Pancreas (tissue), 10 donors: Measurements from ENCODE around the gene LAMC3. TPM values are rescaled to one million over a fixed set of nuclear protein-coding genes. Genes with fewer than 3 reads are reported as not detected.

Experiments used
- ATAC-seq, 4 donors: fragments of 200-7000 bp; cut with Tn5 transposase; one replicate each; pipeline versions ENCODE4 v1.8.0 to v1.9.1; 2020; ENCODE audit warnings: mild to moderate bottlenecking in 4 of 4, moderate library complexity in 4 of 4
- DNase-seq, 6 donors: peaks; one replicate each; pipeline ENCODE4 v3.0.0-alpha.2; 2020
- FAIRE-seq: peaks from 2 replicates; lab custom pipeline; 2012; peaks lifted over from hg19 to GRCh38; lab: Jason Lieb, UNC
- H3K27ac ChIP-seq, 4 donors: fragments of 200-600 bp; sonication (generic); 1 replicate in 3 of 4; 2 replicates in 1 of 4; pipeline versions ENCODE4 v1.5.0 to v1.8.0; 2020
- H3K27me3 ChIP-seq, 4 donors: fragments of 200-600 bp; one replicate each; pipeline ENCODE4 v1.8.0; 2021
- H3K36me3 ChIP-seq, 3 donors: fragments of 200-600 bp; sonication (generic) in 1 of 3; one replicate each; pipeline versions ENCODE4 v1.5.0 to v1.8.0; 2020 to 2021
- H3K4me1 ChIP-seq, 3 donors: fragments of 200-600 bp; one replicate each; pipeline ENCODE4 v1.8.0; 2021
- H3K4me3 ChIP-seq, 4 donors: fragments of 200-600 bp; sonication (generic) in 2 of 4; one replicate each; pipeline versions ENCODE4 v1.5.0 to v1.8.0; 2020 to 2021
- H3K9me3 ChIP-seq, 4 donors: fragments of 200-600 bp; one replicate each; pipeline ENCODE4 v1.8.0; 2021
- CTCF ChIP-seq, 4 donors: fragments of 200-600 bp; sonication (generic) in 3 of 4; IDR thresholded peaks; one replicate each; pipeline versions ENCODE4 v1.5.0 to v1.8.0; 2021; ENCODE audit warnings: antibody characterized with exemption in 4 of 4
- WGBS, 2 donors: extraction: QIAGEN DNeasy Blood & Tissue Kit; methylation state at CpG; one replicate each; pipeline ENCODE4 v1.1.7; 2013; 5-methylcytosine and 5-hydroxymethylcytosine counted together
- intact Hi-C, 3 donors: fragments of 100-400 bp; cut with DNase I; formaldehyde crosslinking; loops; one replicate each; pipeline versions ENCODE4 v1.11.1 to v1.14.2; 2022
- polyA plus RNA-seq, 2 donors: library from polyadenylated mRNA; stranded (reverse); fragments of 200-250 nt; gene quantifications; one replicate each; pipeline ENCODE4 v1.2.3, GENCODE V29; 2013
- total RNA-seq, 6 donors: library from RNA; stranded (reverse); fragmentation: NEBNext Ultra II Directional in 4 of 6; extraction: Animal tissue kit (Norgen Biotek cat#: 25700) in 4 of 6; gene quantifications; one replicate each; pipeline versions ENCODE4 v1.2.1 to v1.2.4, GENCODE V29; 2021 to 2023
- donor health status: healthy with polysubstance abuse.
- donor health status: DM: no; HTN: no; CAD: no; lungs with moderate emphysema.
- donor health status: DM: no; HTN: no; CAD: no.
- donor health status: control.
- donor health status: control.
- donor health status: Bipolar disorder and iron deficiency.
- donor health status: DM: yes; HTN: yes; CAD: no.
- donor health status: DM: no; HTN: no; CAD: no.
- donor health status: DM: no; HTN: no; CAD: no.
- donor health status: DM: yes; HTN: yes; CAD: no.

Gene LAMC3
- total and polyA plus RNA-seq, 8 donors, result 1.1 to 8.9 (median 2.7) TPM

- Histone ChIP-seq H3K9me3 (no peaks in the 10 kb centered on the region), H3K36me3 (no peaks in the 10 kb centered on the region), H3K27me3 (no peaks in the 10 kb centered on the region), H3K27ac (no peak overlapping the region), H3K4me1 (no peaks in the 10 kb centered on the region), H3K4me3 (no peak overlapping the region)
- no peak for ATAC-seq
- FAIRE-seq, result no peak
- WGBS, 2 donors, result 63 to 69% methylated on average over 5 of the region's 5 CpGs
- intact Hi-C loops, result no loop called here
- no peak for TF ChIP-seq CTCF (IDR thresholded peaks at IDR 0.05)
- DNase-seq, result no peak
Measured at GRCh38 chr9:130985606-130986162, 23.3 kb upstream of the LAMC3 start.

GRCh38 chr9:130986356-130986965 is 22.5 kb upstream of the LAMC3 start:
- Histone ChIP-seq H3K4me1 (no peaks in the 10 kb centered on the region), H3K4me3 (no peak overlapping the region), H3K36me3 (no peaks in the 10 kb centered on the region), H3K27me3 (no peaks in the 10 kb centered on the region), H3K27ac (no peak overlapping the region), H3K9me3 (no peaks in the 10 kb centered on the region)
- TF ChIP-seq CTCF (IDR thresholded peaks at IDR 0.05), result no peak
- no peak for DNase-seq
- 39% methylated on average over 22 to 24 of the region's 24 CpGs for whole genome bisulfite sequencing, 2 donors
- no peak for FAIRE-seq
- intact Hi-C loops, result no loop called here
- no peak for ATAC-seq

GRCh38 chr9:130987054-130987453 is 21.9 kb upstream of the LAMC3 start:
- FAIRE-seq (no peak), DNase-seq (no peak), ATAC-seq (no peak)
- Histone ChIP-seq H3K36me3 (no peaks in the 10 kb centered on the region), H3K4me1 (no peaks in the 10 kb centered on the region), H3K9me3 (no peaks in the 10 kb centered on the region), H3K4me3 (no peak overlapping the region), H3K27ac (no peak overlapping the region), H3K27me3 (no peaks in the 10 kb centered on the region)
- TF ChIP-seq CTCF (IDR thresholded peaks at IDR 0.05), result no peak
- WGBS, 2 donors, result 67 to 70% methylated on average over 7 of the region's 7 CpGs
- intact Hi-C loops, result no loop called here

GRCh38 chr9:130987738-130988399 is 21.1 kb upstream of the LAMC3 start:
- no peak for FAIRE-seq

More at GRCh38 chr9:130987738-130988399, 21.1 kb upstream of the LAMC3 start:
- DNase-seq (no peak), ATAC-seq (no peak)
- Histone ChIP-seq H3K36me3 (no peaks in the 10 kb centered on the region), H3K9me3 (no peaks in the 10 kb centered on the region), H3K4me3 (no peak overlapping the region), H3K4me1 (no peaks in the 10 kb centered on the region), H3K27me3 (no peaks in the 10 kb centered on the region), H3K27ac (no peak overlapping the region)
- no peak for TF ChIP-seq CTCF (IDR thresholded peaks at IDR 0.05)
- intact Hi-C loops, result no loop called here
- 54 to 66% methylated on average over 10 of the region's 10 CpGs for WGBS, 2 donors
